Colonic mucosa (tissue), 4 donors: Measurements from ENCODE around the gene LRP1B. TPM values are rescaled to one million over a fixed set of nuclear protein-coding genes. Genes with fewer than 3 reads are reported as not detected.

Experiments
- DNase-seq: peaks from one replicate; pipeline ENCODE4 v3.0.0-alpha.2; 2020
- H3K27ac ChIP-seq: fragments of 200-600 bp; one replicate; pipeline ENCODE4 v1.8.0; 2021
- H3K27me3 ChIP-seq: fragments of 200-600 bp; one replicate; pipeline ENCODE4 v1.8.0; 2021
- H3K36me3 ChIP-seq: fragments of 200-600 bp; one replicate; pipeline ENCODE4 v1.8.0; 2021
- H3K4me1 ChIP-seq: fragments of 200-600 bp; one replicate; pipeline ENCODE4 v1.8.0; 2021; ENCODE audit warnings: mild to moderate bottlenecking
- H3K4me3 ChIP-seq: fragments of 200-600 bp; one replicate; pipeline ENCODE4 v1.8.0; 2021
- H3K9ac ChIP-seq, 2 donors: one replicate each; pipeline ENCODE4 v1.7.0; 2013; ENCODE audit warnings: control low read depth in 2 of 2, low read depth in 2 of 2, low read length in 2 of 2
- H3K9me3 ChIP-seq: fragments of 200-600 bp; one replicate; pipeline ENCODE4 v1.8.0; 2021
- CTCF ChIP-seq: fragments of 200-600 bp; IDR thresholded peaks from one replicate; pipeline ENCODE4 v1.8.0; 2022; ENCODE audit warnings: antibody characterized with exemption, mild to moderate bottlenecking
- intact Hi-C: fragments of 100-400 bp; cut with DNase I; formaldehyde crosslinking; loops from one replicate; pipeline ENCODE4 v1.14.1; 2022
- total RNA-seq, 2 donors: library from RNA; stranded (reverse); fragmentation: NEBNext Ultra II Directional in 1 of 2; extraction: Animal tissue kit (Norgen Biotek cat#: 25700) in 1 of 2; gene quantifications; one replicate each; pipeline ENCODE4 v1.2.1, GENCODE V29; 2021
- donor health status: healthy.
- donor health status: DM: no; HTN: no; CAD: no.
- donor health status: DM: no; HTN: no; CAD: no.

LRP1B gene
- total RNA-seq, 2 donors from 2014 or later, result 0.10 to 0.19 TPM

- Histone ChIP-seq H3K36me3 (no peaks in the 10 kb centered on the region), H3K4me1 (no peaks in the 10 kb centered on the region), H3K9ac (no peak overlapping the region), H3K9me3 (no peaks in the 10 kb centered on the region), H3K27ac (no peak overlapping the region), H3K4me3 (no peak overlapping the region), H3K27me3 (no peaks in the 10 kb centered on the region)
- DNase-seq, result no peak
- intact Hi-C loops, result no loop called here
- TF ChIP-seq CTCF, result no peak
Observed at GRCh38 chr2:140595107-140595506, 1535.7 kb downstream of the LRP1B start.

- no peaks in the 10 kb centered on the region for H3K9me3 ChIP-seq
- no peaks in the 10 kb centered on the region for H3K27me3 ChIP-seq
- H3K4me1 ChIP-seq, result no peaks in the 10 kb centered on the region
- TF ChIP-seq CTCF, result no peak
- no peak overlapping the region for H3K4me3 ChIP-seq
- H3K36me3 ChIP-seq, result no peaks in the 10 kb centered on the region
- no peak overlapping the region for H3K9ac ChIP-seq
- no peak overlapping the region for H3K27ac ChIP-seq
- intact Hi-C loops, result no loop called here
- no peak for DNase-seq
Observed at GRCh38 chr2:140593132-140593531, 1537.7 kb downstream of the LRP1B start.

DNA sequence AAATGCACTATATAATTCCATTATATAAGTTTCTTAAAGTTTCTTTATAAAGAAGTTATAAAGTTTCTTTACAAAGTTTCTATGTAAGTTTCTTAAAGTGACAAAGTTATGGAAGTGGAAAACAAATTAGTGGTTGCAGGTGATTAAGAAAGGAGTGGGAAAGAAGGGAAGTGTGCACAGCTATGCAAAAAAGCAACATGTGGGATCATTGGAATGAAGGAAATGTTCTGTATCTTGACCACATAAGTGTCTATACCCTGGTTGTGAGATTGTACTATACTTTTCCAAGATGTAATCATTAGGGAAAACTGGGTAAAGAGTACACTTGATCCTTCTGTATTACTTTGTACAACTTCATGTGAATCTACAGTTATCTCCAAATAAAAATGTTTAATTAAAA lies 1541.1 kb downstream of the LRP1B start:
- Histone ChIP-seq H3K4me3 (no peak overlapping the region), H3K36me3 (no peaks in the 10 kb centered on the region), H3K9ac (no peak overlapping the region), H3K27me3 (no peaks in the 10 kb centered on the region), H3K9me3 (no peaks in the 10 kb centered on the region), H3K4me1 (no peaks in the 10 kb centered on the region), H3K27ac (no peak overlapping the region)
- DNase-seq, result no peak
- no peak for TF ChIP-seq CTCF
- intact Hi-C loops, result no loop called here

- H3K9ac ChIP-seq, result no peak overlapping the region
- no peak overlapping the region for H3K27ac ChIP-seq
- no peaks in the 10 kb centered on the region for H3K4me1 ChIP-seq
- no peaks in the 10 kb centered on the region for H3K9me3 ChIP-seq
- no peaks in the 10 kb centered on the region for H3K36me3 ChIP-seq
- H3K4me3 ChIP-seq, result no peak overlapping the region
- TF ChIP-seq CTCF, result no peak
- intact Hi-C loops, result no loop called here
- DNase-seq, result no peak
- no peaks in the 10 kb centered on the region for H3K27me3 ChIP-seq
Observed at GRCh38 chr2:140589273-140589672, 1541.5 kb downstream of the LRP1B start.

DNA sequence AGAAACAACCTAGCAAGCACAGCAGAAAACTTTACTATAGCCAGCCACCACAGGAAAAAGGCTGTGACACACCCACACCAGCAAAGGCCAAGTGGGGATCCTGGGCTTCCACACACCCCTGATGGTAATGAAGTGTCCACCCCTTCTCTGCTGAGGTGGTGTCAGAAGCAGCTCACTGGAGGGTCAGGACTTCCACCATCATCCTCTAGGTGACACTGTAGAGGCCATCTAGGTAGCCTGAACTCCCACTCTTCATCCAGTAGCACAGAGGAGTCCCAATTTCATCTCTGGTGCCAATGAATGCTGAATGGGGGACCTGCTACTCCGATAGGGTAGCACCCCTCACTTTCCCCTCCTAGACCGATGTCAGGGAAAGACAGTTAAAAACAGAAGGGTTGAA lies 1544.4 kb downstream of the LRP1B start:
- no peak overlapping the region for H3K9ac ChIP-seq
- no peaks in the 10 kb centered on the region for H3K9me3 ChIP-seq
- intact Hi-C loops, result no loop called here
- DNase-seq, result peak; percentile 28
- no peaks in the 10 kb centered on the region for H3K4me1 ChIP-seq
- H3K4me3 ChIP-seq, result no peak overlapping the region
- H3K27ac ChIP-seq, result no peak overlapping the region
- H3K36me3 ChIP-seq, result no peaks in the 10 kb centered on the region
- H3K27me3 ChIP-seq, result no peaks in the 10 kb centered on the region
- peak; percentile 37 for TF ChIP-seq CTCF

DNA sequence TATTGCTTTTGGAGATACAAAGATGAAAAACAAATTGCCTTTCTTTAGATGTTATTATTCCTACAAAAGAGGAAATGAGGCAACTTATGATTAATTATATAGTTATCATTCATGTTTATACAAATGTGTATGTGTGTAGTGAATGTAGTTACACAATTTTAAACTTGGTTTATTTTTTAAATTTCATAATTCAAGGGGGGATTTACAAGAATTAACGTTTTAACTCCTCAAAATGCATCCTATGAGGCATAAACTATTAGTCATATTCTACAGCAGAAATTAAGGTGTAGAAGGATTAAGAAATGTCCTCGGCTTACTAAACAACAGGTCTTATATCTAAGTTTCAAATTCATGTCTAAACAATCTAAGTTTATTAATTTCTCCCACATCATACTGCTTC lies 1545.8 kb downstream of the LRP1B start:
- DNase-seq, result no peak
- no peak overlapping the region for H3K9ac ChIP-seq
- no peak overlapping the region for H3K4me3 ChIP-seq
- H3K36me3 ChIP-seq, result no peaks in the 10 kb centered on the region
- no peaks in the 10 kb centered on the region for H3K9me3 ChIP-seq
- no peak for TF ChIP-seq CTCF
- intact Hi-C loops, result no loop called here
- no peaks in the 10 kb centered on the region for H3K27me3 ChIP-seq
- no peaks in the 10 kb centered on the region for H3K4me1 ChIP-seq
- no peak overlapping the region for H3K27ac ChIP-seq
